ENCODE data around the gene FRMD4A.

DNA sequence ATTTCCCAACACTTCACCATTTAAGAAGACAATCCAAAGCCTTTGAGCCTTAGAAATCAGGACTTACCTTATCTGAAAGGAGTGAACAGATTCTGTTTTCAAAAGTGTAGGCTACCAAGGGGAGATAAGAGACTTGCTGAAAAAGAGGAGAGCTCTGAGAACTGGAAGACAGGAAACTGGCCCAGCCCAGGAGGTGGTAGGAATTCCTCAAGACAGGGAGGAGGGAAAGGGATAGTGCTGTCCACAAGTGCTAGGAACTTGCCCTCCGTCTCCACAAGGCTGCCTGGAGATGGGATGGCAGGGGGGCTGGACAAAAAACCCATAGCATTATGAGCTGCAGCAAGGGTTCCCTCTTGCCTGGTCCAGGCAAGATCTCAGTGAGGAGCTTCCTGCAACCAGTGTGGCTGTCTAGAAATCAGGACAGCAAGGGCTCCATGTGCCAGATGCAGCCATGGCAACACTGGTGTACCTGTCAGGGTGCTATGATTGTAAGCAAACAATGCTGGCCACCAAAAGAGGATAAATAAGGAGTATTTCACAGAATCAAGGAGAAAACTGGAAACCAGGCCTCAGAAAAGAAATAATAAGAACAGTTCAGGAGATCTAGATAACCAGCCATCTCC lies 22.7 kb upstream of the FRMD4A start:
- TF ChIP-seq EZH2phosphoT487 (IDR thresholded peaks at IDR 0.05; ENCODE audit: insufficient read depth, low read depth) (no peak), EZH2 (IDR thresholded peaks at IDR 0.05; ENCODE audit: insufficient read depth, poor library complexity, severe bottlenecking) (no peak)
